Smooth muscle cell of the brain vasculature (primary cell): ENCODE measurements around the gene ELL.
"Not testable (repeated sequence)": the region's sequence is repeated elsewhere in the genome, so short reads cannot be mapped to it uniquely, and the experiment has no call there.

Experiments used
- DNase-seq: peaks from one replicate; pipeline ENCODE4 v3.0.0-alpha.2; 2012; ENCODE audit warnings: low read depth, low spot score

ELL gene

GRCh38 chr19:18521692-18522123 is at the start of gene ELL:
ELL (minus strand) TSS chr19:18522070; CDS start chr19:18522055, 15 bp downstream.
- no peak for DNase-seq

GRCh38 chr19:18568367-18568766 is 46.5 kb upstream of the ELL start:
- DNase-seq: no peak

DNA sequence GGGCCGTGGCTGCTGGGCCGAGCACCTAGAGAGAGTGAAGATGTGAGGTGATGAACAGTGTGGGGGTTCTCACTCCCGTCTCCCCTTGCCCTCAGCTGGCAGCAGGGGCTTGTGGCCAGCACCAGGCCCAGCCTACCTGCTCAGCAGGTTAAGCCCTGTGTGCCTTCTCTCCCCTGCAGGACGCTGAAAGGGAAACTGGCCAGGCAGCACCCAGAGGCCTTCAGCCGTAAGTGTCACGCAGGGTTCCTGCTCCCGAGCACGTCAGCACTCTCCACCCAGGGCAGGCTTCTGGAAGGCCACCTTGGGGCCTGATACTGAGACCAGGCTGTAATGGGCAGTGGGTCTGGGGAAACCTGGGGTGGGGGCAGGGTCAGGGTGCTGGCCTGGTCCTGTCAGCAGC is 45.1 kb upstream of the ELL start:
- DNase-seq: no peak

DNA sequence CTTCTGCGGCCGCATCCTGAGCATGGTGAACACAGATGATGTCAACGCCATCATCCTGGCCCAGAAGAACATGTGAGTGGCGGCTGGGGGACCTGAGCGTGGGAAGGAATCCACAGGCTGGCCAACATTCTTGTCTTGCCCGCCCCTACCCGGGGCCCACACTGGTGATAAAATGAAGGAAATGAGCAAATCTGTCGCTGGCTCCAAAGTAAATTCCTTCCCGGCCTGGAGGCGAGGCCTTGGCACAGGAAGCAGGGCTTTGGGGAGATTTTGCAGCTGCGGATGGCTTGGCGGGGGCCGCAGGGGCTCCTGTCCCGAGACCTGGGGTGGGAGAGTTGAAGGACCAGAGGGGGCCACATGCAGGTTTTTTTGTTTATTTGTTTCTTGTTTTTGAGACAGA is 40.2 kb upstream of the ELL start:
- DNase-seq: no peak

- no peak for DNase-seq
These were observed 37.8 kb upstream of the ELL start for GRCh38 chr19:18559685-18560084.

DNA sequence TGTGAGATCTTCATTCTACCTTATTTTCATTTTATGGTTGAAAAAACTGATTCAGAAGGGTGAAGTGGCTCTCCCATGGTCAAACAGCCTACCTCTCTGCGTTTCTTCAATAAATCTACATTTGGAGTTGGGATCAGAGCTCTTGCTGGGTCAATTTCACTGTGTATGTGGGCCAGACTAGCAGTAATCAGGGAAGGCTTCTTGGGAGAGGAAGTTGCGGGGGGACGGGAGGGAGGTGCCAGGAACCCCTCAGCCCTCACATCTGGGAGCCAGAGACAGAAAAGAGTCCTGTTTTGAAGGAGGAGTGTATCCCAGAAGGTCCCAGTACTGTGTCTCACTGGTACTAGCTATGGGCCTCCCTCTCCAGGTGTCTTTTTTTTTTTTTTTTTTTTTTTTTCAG is 36.7 kb upstream of the ELL start:
- DNase-seq: no peak

GRCh38 chr19:18558202-18558555 is 36.3 kb upstream of the ELL start:
- no peak for DNase-seq

DNA sequence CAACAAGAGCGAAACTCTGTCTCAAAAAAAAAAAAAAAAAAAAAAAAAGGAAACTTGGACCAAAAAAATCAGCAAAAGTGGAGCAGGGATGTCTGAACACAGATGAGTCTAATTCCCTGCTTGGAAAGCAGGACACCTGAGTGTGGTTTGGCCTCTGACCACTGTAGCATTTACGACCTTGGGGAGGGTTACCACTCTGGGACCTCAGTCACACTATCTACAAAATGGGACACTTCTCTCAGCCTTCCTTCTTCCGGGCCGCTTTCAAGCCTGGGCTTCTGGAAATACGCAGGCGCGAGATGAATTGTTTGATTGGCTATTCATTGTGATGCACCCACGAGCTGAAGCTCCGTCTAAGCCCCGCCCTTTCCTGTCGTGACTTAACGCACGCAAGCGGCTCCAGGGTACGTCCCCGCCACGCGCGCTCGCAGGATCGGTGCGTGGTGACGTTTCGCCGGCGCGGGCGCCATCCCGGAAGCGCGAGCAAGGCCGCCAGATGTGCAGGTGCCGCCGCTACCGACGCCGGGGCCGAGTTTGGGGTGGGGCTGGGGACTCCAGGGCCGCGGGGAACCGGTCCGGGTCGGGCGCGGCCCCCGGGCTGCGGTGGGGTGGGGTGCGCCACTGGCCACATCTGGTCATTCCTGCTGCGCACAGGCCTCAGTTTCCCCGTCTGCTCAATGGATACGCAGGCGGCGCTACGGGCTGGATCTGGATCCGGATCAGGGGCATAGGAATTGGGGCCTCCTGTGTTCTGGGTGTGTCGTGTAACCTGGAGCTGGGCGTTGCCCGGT is 35.7 kb upstream of the ELL start, which contains the start of gene KXD1:
KXD1 (plus strand) TSS at position 460 of the 791 bp plus-strand sequence. CDS start 4,187 bp downstream, outside the sequence.
- DNase-seq: peak; percentile 96

DNA sequence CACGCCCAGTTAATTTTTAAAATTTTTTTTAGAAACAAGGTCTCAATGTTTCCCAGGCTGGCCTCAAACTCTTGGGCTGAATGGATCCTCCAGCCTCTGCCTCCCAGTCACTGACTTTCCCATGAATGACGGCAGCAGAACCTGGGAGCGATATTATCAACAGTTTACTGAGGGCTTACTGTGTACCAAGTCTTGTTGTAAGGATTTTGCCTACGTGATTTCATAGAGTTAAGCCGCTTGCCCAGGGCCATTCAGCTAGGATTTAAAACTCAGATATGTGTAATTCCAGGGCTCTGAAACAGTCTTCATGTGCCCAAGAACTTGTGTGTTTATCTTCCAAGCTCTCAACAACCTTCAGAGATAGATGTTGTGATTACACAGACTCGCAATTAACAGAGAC is 29.8 kb upstream of the ELL start:
- no peak for DNase-seq

GRCh38 chr19:18543814-18544475 is 22.1 kb upstream of the ELL start:
- no peak for DNase-seq

- peak; percentile 64 for DNase-seq
These were observed 21.3 kb upstream of the ELL start, which contains the start of gene FKBP8 for GRCh38 chr19:18542941-18543813. FKBP8 (minus strand) TSS chr19:18543573; CDS start chr19:18541970, 1,603 bp downstream.

- no peak for DNase-seq
These were observed 20.4 kb upstream of the ELL start for GRCh38 chr19:18541992-18542940.

DNA sequence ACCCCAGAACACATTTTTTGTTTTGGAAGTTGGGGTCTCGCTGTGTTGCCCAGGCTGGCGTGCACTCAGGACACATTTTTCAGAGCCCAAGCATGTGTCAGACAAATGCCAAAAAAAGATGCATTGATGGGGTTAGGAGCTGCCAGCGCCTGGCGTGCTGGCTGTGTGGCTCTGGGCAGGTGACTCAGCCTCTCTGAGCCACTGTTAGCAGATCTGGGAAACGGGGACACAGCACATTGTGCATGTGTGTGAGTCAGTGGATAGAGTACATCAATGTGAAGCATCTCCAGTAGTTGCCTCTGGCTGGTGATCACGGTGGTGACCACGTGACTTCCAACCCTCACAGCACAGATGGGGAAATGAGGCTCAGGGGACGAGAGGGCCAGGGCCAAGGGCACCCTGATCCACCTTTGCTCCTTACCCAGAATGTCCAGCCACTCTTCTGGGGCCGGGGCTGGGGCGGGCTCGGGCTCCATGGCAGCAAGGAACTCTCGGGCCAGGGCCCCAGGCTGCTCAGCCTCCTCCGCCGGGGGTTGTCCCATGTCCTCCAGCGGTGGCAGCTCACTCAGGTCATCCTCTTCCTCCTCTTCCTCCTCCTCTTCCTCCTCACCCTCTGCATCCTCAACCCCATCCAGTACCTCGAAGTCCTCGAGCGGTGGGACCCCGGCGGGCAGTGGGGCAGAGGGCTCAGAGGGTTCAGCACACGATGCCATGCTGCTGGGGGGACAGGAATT is 19.6 kb upstream of the ELL start:
- no peak for DNase-seq

GRCh38 chr19:18540200-18540599 is 18.3 kb upstream of the ELL start:
- DNase-seq: not testable (repeated sequence)

GRCh38 chr19:18539372-18539771 is 17.5 kb upstream of the ELL start:
- no peak for DNase-seq

DNA sequence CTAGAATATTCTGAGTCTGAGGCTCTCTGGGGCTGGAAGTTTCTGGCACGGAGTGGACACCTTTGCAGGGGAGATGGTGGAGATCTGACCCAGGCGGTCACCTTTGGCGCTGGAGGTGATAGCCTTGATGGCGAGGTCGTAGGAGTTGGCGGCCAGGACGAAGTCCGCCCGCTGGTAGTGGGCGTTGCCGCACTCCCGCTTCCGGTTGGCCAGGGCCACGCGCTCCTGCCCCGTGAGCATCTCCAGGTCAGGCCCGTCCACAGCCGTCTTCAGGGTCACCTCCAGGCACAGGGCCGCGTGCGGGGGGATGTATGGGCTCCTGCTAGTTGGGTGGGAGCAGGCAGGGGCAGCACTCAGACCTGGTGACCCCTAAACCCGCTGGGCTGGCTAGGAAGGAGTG is 16.2 kb upstream of the ELL start:
- DNase-seq: no peak

DNA sequence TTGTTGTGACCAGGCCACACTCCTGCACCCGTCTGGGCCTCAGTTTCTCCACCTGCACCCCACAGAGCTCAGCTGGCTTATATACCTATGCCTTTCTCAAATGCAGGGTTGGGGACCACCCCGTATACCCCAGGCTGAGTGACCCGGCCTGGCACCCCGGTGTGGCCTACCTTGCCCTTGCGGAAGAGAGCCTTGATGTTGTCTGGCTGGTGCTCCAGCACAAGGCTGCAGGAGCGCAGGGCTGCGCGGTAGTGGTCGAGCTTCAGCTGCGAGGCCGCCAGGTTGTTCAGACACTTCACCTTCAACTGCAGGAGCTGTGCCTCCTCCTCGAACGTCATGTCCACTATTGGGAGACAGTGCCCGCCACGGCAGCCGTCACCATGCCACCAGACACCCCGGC is 15.6 kb upstream of the ELL start:
- no peak for DNase-seq

DNA sequence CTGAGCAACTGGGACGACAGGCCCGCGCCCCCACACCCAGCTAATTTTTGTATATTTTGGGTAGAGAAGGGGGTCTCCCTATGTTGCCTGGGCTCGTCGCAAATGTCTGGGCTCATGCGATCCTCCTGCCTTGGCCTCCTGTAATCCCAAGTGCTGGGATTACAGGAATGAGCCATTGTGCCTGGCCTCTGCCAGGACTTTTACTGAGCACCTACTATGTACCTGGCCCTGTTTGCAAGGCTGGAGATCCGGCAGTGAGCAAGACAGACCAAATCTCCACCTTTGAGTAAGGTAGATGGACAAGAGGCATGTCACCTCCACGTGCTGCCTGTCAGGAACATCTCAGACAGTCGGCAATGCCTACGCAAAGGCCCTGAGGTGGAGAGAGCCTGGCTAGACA is 14.6 kb upstream of the ELL start:
- no peak for DNase-seq

DNA sequence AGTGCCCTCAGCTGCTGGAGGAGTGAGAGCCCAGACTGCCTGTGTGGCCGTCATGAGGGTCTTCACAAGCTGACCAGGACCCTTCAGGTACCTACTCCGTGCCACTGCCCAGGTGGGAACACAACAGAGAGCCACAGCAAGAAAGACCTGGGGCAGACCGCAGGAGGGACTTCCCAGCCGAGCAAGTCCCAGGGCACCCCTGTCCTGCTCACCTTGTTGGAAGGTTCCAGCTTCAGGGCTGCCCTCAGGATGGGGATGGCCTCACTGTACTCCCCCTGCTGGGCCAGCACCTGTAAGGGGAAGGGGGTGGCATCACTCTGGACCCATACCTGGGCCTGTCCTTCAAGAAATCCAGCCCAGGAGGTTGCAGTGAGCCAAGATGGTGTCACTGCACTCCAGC is 11.2 kb upstream of the ELL start:
- no peak for DNase-seq

- no peak for DNase-seq
These were observed 10.5 kb upstream of the ELL start for GRCh38 chr19:18532168-18532890.
